Stimulated activated CD4-positive, alpha-beta T cell treated with anti-CD3 and anti-CD28 coated beads, Interleukin-15, amount 100 ng/mL, for 1 hour (primary cell): Measurements from ENCODE around the gene KDELR1.
A peak's percentile ranks its signal among the peaks of the same experiment; 100 is the strongest.
"Not testable (repeated sequence)": the region's sequence is repeated elsewhere in the genome, so short reads cannot be mapped to it uniquely, and the experiment has no call there.

Experiments
- DNase-seq, 2 donors: peaks; one replicate each; pipeline ENCODE4 v3.0.0-alpha.2; 2020; ENCODE audit warnings: low read depth in 1 of 2, low spot score in 1 of 2

KDELR1 gene

GRCh38 chr19:48397263-48398101, 6.1 kb upstream of the KDELR1 start:
- DNase-seq = no peak

GRCh38 chr19:48396824-48397176, 5.4 kb upstream of the KDELR1 start:
- DNase-seq = no peak

- no peak for DNase-seq
Observed at GRCh38 chr19:48396016-48396823, 4.9 kb upstream of the KDELR1 start.

GRCh38 chr19:48395499-48395898, 4.1 kb upstream of the KDELR1 start:
- DNase-seq = no peak

- DNase-seq = no peak
Observed at GRCh38 chr19:48395170-48395455, 3.8 kb upstream of the KDELR1 start.

GRCh38 chr19:48394331-48395169, 3.2 kb upstream of the KDELR1 start:
- no peak for DNase-seq

GRCh38 chr19:48393559-48394330, 2.4 kb upstream of the KDELR1 start, which contains the start of gene GRIN2D:
Gene GRIN2D, plus strand, starts transcription at chr19:48393668. Its CDS starts 4,725 bp downstream, at chr19:48398393.
- no peak for DNase-seq

- DNase-seq = no peak
Observed at GRCh38 chr19:48392860-48393558, 1.7 kb upstream of the KDELR1 start.

- DNase-seq = not testable (repeated sequence)
Observed at GRCh38 chr19:48392006-48392344, 624 bp upstream of the KDELR1 start.

GRCh38 chr19:48390188-48391099, 907 bp downstream of the KDELR1 start:
- peak; percentile 38 to 53 for DNase-seq

GRCh38 chr19:48386981-48387380, 4.4 kb downstream of the KDELR1 start:
- DNase-seq = no peak

- no peak for DNase-seq
Observed at GRCh38 chr19:48385461-48386087, 5.8 kb downstream of the KDELR1 start.

- DNase-seq = no peak
Observed at GRCh38 chr19:48382286-48382685, 9.1 kb downstream of the KDELR1 start.

GRCh38 chr19:48381178-48381950, 10.0 kb downstream of the KDELR1 start:
- DNase-seq = no peak

GRCh38 chr19:48379058-48379457, 12.3 kb downstream of the KDELR1 start:
- DNase-seq = no peak

GRCh38 chr19:48378194-48378570, 13.2 kb downstream of the KDELR1 start:
- no peak for DNase-seq

- DNase-seq = no peak
Observed at GRCh38 chr19:48373567-48373966, 17.8 kb downstream of the KDELR1 start.

GRCh38 chr19:48372904-48373303, 18.4 kb downstream of the KDELR1 start:
- DNase-seq = no peak
